H1 (cell line): Measurements from ENCODE around the gene CEP95. TPM values are rescaled to one million over a fixed set of nuclear protein-coding genes. Genes with fewer than 3 reads are reported as not detected.

Experiments used
- CTCF ChIA-PET: fragments of 300-600 bp; sonication (Branson Sonifier 250); formaldehyde crosslinking; loops from one replicate; lab custom pipeline; 2021; ENCODE audit not compliant: partially characterized antibody; lab: Charles Lee
- POLR2A ChIA-PET: fragments of 300-600 bp; sonication (Branson Sonifier 250); formaldehyde crosslinking; loops from one replicate; lab custom pipeline; 2021; ENCODE audit warnings: inconsistent platforms; ENCODE audit not compliant: partially characterized antibody; lab: Charles Lee
- DNase-seq, 2 experiments: peaks; one replicate each; pipeline versions ENCODE4 v3.0.0 to v3.0.0-alpha.2; 2010 to 2022; ENCODE audit warnings: low spot score in 2 of 2, low read depth in 1 of 2, mixed read lengths in 1 of 2
- FAIRE-seq: peaks from 2 replicates; lab custom pipeline; 2011; peaks lifted over from hg19 to GRCh38; lab: Jason Lieb, UNC
- H2AFZ ChIP-seq: 2 replicates; pipeline ENCODE4 v1.8.1; 2012; ENCODE audit warnings: low read length, inconsistent platforms
- H2AK5ac ChIP-seq: 2 replicates; pipeline ENCODE4 v1.6.1; 2013; ENCODE audit warnings: low read depth, low read length
- H2BK120ac ChIP-seq: replicated peaks from 2 replicates; pipeline ENCODE3; 2013; ENCODE audit warnings: low read depth, low read length, inconsistent platforms
- H2BK12ac ChIP-seq: 2 replicates; pipeline ENCODE4 v1.6.1; 2013; ENCODE audit warnings: low read depth, low read length
- H2BK15ac ChIP-seq: 2 replicates; pipeline ENCODE4 v1.6.1; 2013; ENCODE audit warnings: low read length
- H2BK20ac ChIP-seq: 2 replicates; pipeline ENCODE4 v1.6.1; 2013; ENCODE audit warnings: low read length
- H2BK5ac ChIP-seq: 2 replicates; pipeline ENCODE4 v1.6.1; 2013; ENCODE audit warnings: low read depth, low read length
- H3K14ac ChIP-seq: 2 replicates; pipeline ENCODE4 v1.6.1; 2013; ENCODE audit warnings: inconsistent platforms; ENCODE audit not compliant: insufficient read length
- H3K18ac ChIP-seq: 2 replicates; pipeline ENCODE4 v1.6.1; 2013; ENCODE audit warnings: low read length; ENCODE audit errors: extremely low read depth
- H3K23ac ChIP-seq: 2 replicates; pipeline ENCODE4 v1.6.1; 2013; ENCODE audit warnings: inconsistent platforms; ENCODE audit not compliant: insufficient read length
- H3K23me2 ChIP-seq: 2 replicates; pipeline ENCODE4 v1.6.1; 2013; ENCODE audit warnings: low read depth, low read length
- H3K27ac ChIP-seq: 2 replicates; pipeline ENCODE4 v1.6.1; 2011; ENCODE audit warnings: low read depth, low read length, inconsistent platforms
- H3K27me3 ChIP-seq, 4 experiments: replicated peaks in 1 of 4; 1 replicate in 1 of 4; 2 replicates in 3 of 4; pipeline versions ENCODE4 v1.6.1 to v1.8.1; 2011 to 2013; ENCODE audit warnings: low read length in 3 of 4, mild to moderate bottlenecking in 3 of 4, inconsistent platforms in 2 of 4, mixed read lengths in 2 of 4, moderate library complexity in 1 of 4; ENCODE audit not compliant: control insufficient read depth in 3 of 4, insufficient read depth in 3 of 4; ENCODE audit errors: extremely low read depth in 1 of 4
- H3K36me3 ChIP-seq, 4 experiments: 2 replicates each; pipeline versions ENCODE4 v1.6.1 to v1.8.1; 2011 to 2013; ENCODE audit warnings: mild to moderate bottlenecking in 4 of 4, low read length in 3 of 4, moderate library complexity in 2 of 4, control low read depth in 1 of 4, inconsistent platforms in 1 of 4; ENCODE audit not compliant: insufficient read depth in 4 of 4, control insufficient read depth in 2 of 4
- H3K4ac ChIP-seq: replicated peaks from 2 replicates; pipeline ENCODE3; 2013; ENCODE audit warnings: low read length, low read depth, mixed read lengths, inconsistent platforms; ENCODE audit not compliant: insufficient read length
- H3K4me1 ChIP-seq, 4 experiments: replicated peaks in 1 of 4; 1 replicate in 1 of 4; 2 replicates in 3 of 4; pipeline versions ENCODE4 v1.6.1 to v1.8.1; 2011 to 2013; ENCODE audit warnings: low read length in 3 of 4, inconsistent platforms in 2 of 4, mixed read lengths in 1 of 4; ENCODE audit not compliant: insufficient read depth in 4 of 4, control insufficient read depth in 3 of 4
- H3K4me2 ChIP-seq, 2 experiments: 2 replicates each; pipeline versions ENCODE4 v1.6.1 to v1.8.1; 2011 to 2013; ENCODE audit warnings: low read depth in 2 of 2, low read length in 2 of 2, control low read depth in 1 of 2, inconsistent platforms in 1 of 2, mild to moderate bottlenecking in 1 of 2; ENCODE audit not compliant: insufficient read depth in 1 of 2
- H3K4me3 ChIP-seq, 4 experiments: fragments of 200-600, 300-600 bp in 1 of 4; sonication (generic), shearing (Covaris generic), sonication (Bioruptor Twin) in 1 of 4; 2 replicates each; pipeline versions ENCODE4 v1.5.1 to v1.8.1; 2011 to 2016; ENCODE audit warnings: low read length in 4 of 4, low read depth in 3 of 4, control low read depth in 2 of 4, inconsistent platforms in 2 of 4, mild to moderate bottlenecking in 2 of 4, mixed read lengths in 1 of 4, moderate library complexity in 1 of 4; ENCODE audit not compliant: insufficient read depth in 2 of 4; ENCODE audit errors: extremely low read depth in 1 of 4
- H3K56ac ChIP-seq: replicated peaks from 2 replicates; pipeline ENCODE3; 2013; ENCODE audit warnings: low read depth, mild to moderate bottlenecking, mixed read lengths, low read length, inconsistent platforms; ENCODE audit not compliant: insufficient read length
- H3K79me1 ChIP-seq: 2 replicates; pipeline ENCODE4 v1.6.1; 2013; ENCODE audit warnings: low read depth, low read length, control low read depth
- H3K79me2 ChIP-seq, 2 experiments: 2 replicates each; pipeline versions ENCODE4 v1.6.1 to v1.8.1; 2012 to 2013; ENCODE audit warnings: low read length in 2 of 2, mild to moderate bottlenecking in 2 of 2, inconsistent platforms in 1 of 2; ENCODE audit not compliant: insufficient read depth in 2 of 2, control insufficient read depth in 1 of 2
- H3K9ac ChIP-seq, 4 experiments: replicated peaks in 1 of 4; 1 replicate in 1 of 4; 2 replicates in 3 of 4; pipeline versions ENCODE4 v1.6.1 to v1.8.1; 2011 to 2013; ENCODE audit warnings: low read depth in 3 of 4, low read length in 3 of 4, control low read depth in 2 of 4, mild to moderate bottlenecking in 2 of 4, moderate library complexity in 2 of 4, inconsistent platforms in 1 of 4; ENCODE audit errors: extremely low read depth in 1 of 4
- H3K9me3 ChIP-seq, 2 experiments: 2 replicates each; pipeline versions ENCODE4 v1.6.1 to v1.8.1; 2012 to 2013; ENCODE audit warnings: mild to moderate bottlenecking in 2 of 2, moderate library complexity in 2 of 2, control low read depth in 1 of 2, inconsistent platforms in 1 of 2, low read depth in 1 of 2, low read length in 1 of 2, mixed read lengths in 1 of 2; ENCODE audit not compliant: insufficient read depth in 2 of 2
- H4K20me1 ChIP-seq, 2 experiments: replicated peaks in 1 of 2; 2 replicates each; pipeline versions ENCODE3 to v1.8.1; 2011 to 2013; ENCODE audit warnings: inconsistent platforms in 2 of 2, low read length in 2 of 2, mild to moderate bottlenecking in 1 of 2; ENCODE audit not compliant: insufficient read depth in 2 of 2, control insufficient read depth in 1 of 2
- H4K5ac ChIP-seq: 2 replicates; pipeline ENCODE4 v1.6.1; 2013; ENCODE audit warnings: low read length, low read depth, mixed read lengths, inconsistent platforms; ENCODE audit not compliant: insufficient read length
- H4K8ac ChIP-seq: 2 replicates; pipeline ENCODE4 v1.8.0; 2013; ENCODE audit warnings: mild to moderate bottlenecking, moderate library complexity, low read length, inconsistent platforms; ENCODE audit not compliant: insufficient read depth; ENCODE audit errors: extremely low read depth
- H4K91ac ChIP-seq: replicated peaks from 2 replicates; pipeline ENCODE3; 2013; ENCODE audit warnings: low read length, mixed read lengths, inconsistent platforms; ENCODE audit not compliant: insufficient read length
- EZH2 ChIP-seq: fragments of 200-600 bp; sonication (generic); IDR thresholded peaks from 2 replicates; pipeline ENCODE4 v1.7.1; 2012; ENCODE audit warnings: low read depth, mild to moderate bottlenecking, moderate library complexity, low read length, inconsistent platforms; ENCODE audit not compliant: severe bottlenecking
- RBBP5 ChIP-seq: IDR thresholded peaks from 2 replicates; pipeline ENCODE4 v1.7.1; 2012; ENCODE audit warnings: low read depth, mild to moderate bottlenecking, inconsistent platforms, low read length, moderate library complexity, borderline replicate concordance
- SRF ChIP-seq: IDR thresholded peaks from 2 replicates; pipeline ENCODE4 v1.6.1; 2011; ENCODE audit warnings: mild to moderate bottlenecking, low read depth, low read length, moderate library complexity
- TBP ChIP-seq: IDR thresholded peaks from 2 replicates; pipeline ENCODE4 v1.6.1; 2011; ENCODE audit warnings: low read depth, low read length, improper control_type of control experiment
- WGBS, 2 experiments: shearing (Covaris generic) in 1 of 2; methylation state at CpG; one replicate each; pipeline versions ENCODE4 v1.1.6 to v1.1.7; 2013 to 2015; ENCODE audit warnings: low lambda C conversion rate in 2 of 2, mixed read lengths in 2 of 2, inconsistent platforms in 1 of 2, low coverage in 1 of 2, missing lambda C conversion rate in 1 of 2; ENCODE audit not compliant: insufficient replicate concordance in 2 of 2, insufficient coverage in 1 of 2, insufficient read length in 1 of 2; ENCODE audit errors: extremely low coverage in 1 of 2, missing lambda C conversion rate in 1 of 2; 5-methylcytosine and 5-hydroxymethylcytosine counted together
- polyA plus RNA-seq, 7 experiments: library from polyadenylated mRNA; depleted of rRNA in 3 of 7; stranded (reverse) in 5 of 7; unstranded in 2 of 7; fragments of >200 nt in 5 of 7; fragments of 200-250 nt in 2 of 7; gene quantifications; 1 replicate in 5 of 7; 2 replicates in 1 of 7; 4 replicates in 1 of 7; pipeline versions ENCODE4 v1.2.1 to v1.2.3, GENCODE V29; 2011 to 2013; ENCODE audit warnings: missing spikeins in 2 of 7, mixed read lengths in 2 of 7
- total RNA-seq: library from RNA; stranded (reverse); fragmentation: NEBNext Ultra II Directional; extraction: Animal tissue kit (Norgen Biotek cat#: 25700); gene quantifications from 2 replicates; pipeline ENCODE4 v1.2.1, GENCODE V29; 2021

CEP95 gene
- total and polyA plus RNA-seq, 2 of the 8 experiments (the other 6 are each of a cell fraction or from before 2014, with no cell fraction given), result 22.3 to 51.5 TPM

DNA sequence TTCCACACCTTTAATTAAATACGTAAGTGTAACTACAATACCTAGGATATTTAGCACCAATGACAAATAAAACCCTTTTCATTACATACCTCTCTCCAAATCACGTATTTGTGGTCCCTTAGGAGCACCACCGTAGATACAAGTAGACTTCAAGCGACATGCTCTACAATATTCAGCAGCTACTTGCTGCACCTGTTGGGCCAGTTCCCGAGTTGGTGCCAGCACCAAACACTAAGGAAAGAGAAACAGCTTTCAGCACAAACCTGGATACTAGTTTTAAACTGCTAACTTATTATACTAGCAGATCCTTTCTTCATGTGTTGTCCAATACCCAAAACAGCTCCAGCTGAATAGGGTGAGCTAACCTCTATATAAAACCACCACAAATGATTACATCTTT, 3.4 kb upstream of the CEP95 start:
- H3K4me1 ChIP-seq, result peaks cover 0 to 7% (median 3%) of the 10 kb centered on the region in 4 experiments; a peak in 5 of 7 replicates
- H2AK5ac ChIP-seq, result no peak overlapping the region
- POLR2A ChIA-PET, result interaction anchor here (0.6 to 7.2 kb wide), 6 partner anchors 10 to 111 kb away, joined by 3 to 320 read pairs (median 23); partner anchors contain the start of gene POLG2
- no peak overlapping the region for H2AFZ ChIP-seq
- no peak overlapping the region for H3K27ac ChIP-seq
- H3K14ac ChIP-seq, result no peak overlapping the region
- 90% methylated on average over 5 of the region's 5 CpGs; no CpG with 5 or more reads in 1 of the 2 experiments for WGBS, 2 experiments
- H3K36me3 ChIP-seq, result peaks cover 47 to 70% (median 55%) of the 10 kb centered on the region in 4 experiments
- H3K4me2 ChIP-seq, result no peak overlapping the region
- H3K9me3 ChIP-seq, result no peaks in the 10 kb centered on the region
- H3K79me1 ChIP-seq, result no peaks in the 10 kb centered on the region; the same call in 1 of the 2 replicates
- no peak overlapping the region for H4K91ac ChIP-seq
- H3K4me3 ChIP-seq, result no peak overlapping the region; a peak in 1 of 8 replicates
- H3K23me2 ChIP-seq, result peaks cover 4% of the 10 kb centered on the region; the same call in 1 of the 2 replicates
- H3K18ac ChIP-seq, result no peak overlapping the region
- H2BK5ac ChIP-seq, result no peak overlapping the region
- FAIRE-seq, result no peak
- no peaks in the 10 kb centered on the region for H3K27me3 ChIP-seq
- CTCF ChIA-PET, result interaction anchor here (1.2 kb wide), 1 partner anchor 30 kb away, joined by 3 read pairs; no protein-coding TSS in a partner anchor
- H4K20me1 ChIP-seq, result peaks cover 14 to 27% of the 10 kb centered on the region in 2 experiments
- no peak overlapping the region; a peak in 1 of 7 replicates for H3K9ac ChIP-seq
- H4K8ac ChIP-seq, result no peak overlapping the region; the same call in 1 of the 2 replicates
- no peak overlapping the region for H2BK20ac ChIP-seq
- H3K56ac ChIP-seq, result no peak overlapping the region
- no peak for DNase-seq
- TF ChIP-seq EZH2 (no peak), TBP (no peak), RBBP5 (no peak), SRF (no peak)
- H2BK12ac ChIP-seq, result no peak overlapping the region
- H4K5ac ChIP-seq, result no peak overlapping the region
- no peak overlapping the region for H3K23ac ChIP-seq
- peaks cover 29 to 76% of the 10 kb centered on the region in 2 experiments for H3K79me2 ChIP-seq
- H2BK120ac ChIP-seq, result no peak overlapping the region
- H3K4ac ChIP-seq, result no peak overlapping the region
- H2BK15ac ChIP-seq, result no peak overlapping the region
